ENCODE data around the gene EXOC1L. TPM values are rescaled to one million over a fixed set of nuclear protein-coding genes. Genes with fewer than 3 reads are reported as not detected.

The EXOC1L gene
- total RNA-seq, 1 donor from 2014 or later, result not detected

DNA sequence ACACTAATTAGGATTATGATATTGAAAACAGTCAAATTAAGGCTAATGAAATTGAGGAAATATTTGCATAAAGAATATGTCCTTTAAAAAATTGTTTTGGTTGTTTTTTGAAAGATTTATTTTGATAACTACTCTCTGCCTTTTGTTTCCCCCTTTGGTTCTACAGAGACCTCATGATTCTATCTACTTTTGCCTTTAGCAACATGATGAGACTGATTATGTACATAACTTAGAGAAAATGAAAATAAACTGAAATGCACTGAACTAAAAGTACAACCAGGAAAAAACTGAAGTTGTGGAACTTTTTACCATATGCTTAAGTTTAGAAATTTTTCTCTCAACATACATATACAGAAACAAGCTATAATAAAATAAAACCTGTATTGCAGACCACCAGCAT is 55.2 kb downstream of the EXOC1L start:
- no peak for DNase-seq (ENCODE audit: low spot score, unreplicated experiment)
- H3K36me3 Mint-ChIP-seq (ENCODE audit: insufficient read depth), result peaks cover 17% of the 10 kb centered on the region
- no peak overlapping the region for H3K4me3 Mint-ChIP-seq (ENCODE audit: low read depth)
- no peaks in the 10 kb centered on the region for H3K27me3 Mint-ChIP-seq
- no peak overlapping the region for H3K27ac Mint-ChIP-seq
- TF ChIP-seq CTCF (IDR thresholded peaks at IDR 0.05; ENCODE audit: unreplicated experiment), result no peak
- H3K9me3 Mint-ChIP-seq (ENCODE audit: low read depth), result no peaks in the 10 kb centered on the region
- no peaks in the 10 kb centered on the region for H3K4me1 Mint-ChIP-seq (ENCODE audit: low read depth)

DNA sequence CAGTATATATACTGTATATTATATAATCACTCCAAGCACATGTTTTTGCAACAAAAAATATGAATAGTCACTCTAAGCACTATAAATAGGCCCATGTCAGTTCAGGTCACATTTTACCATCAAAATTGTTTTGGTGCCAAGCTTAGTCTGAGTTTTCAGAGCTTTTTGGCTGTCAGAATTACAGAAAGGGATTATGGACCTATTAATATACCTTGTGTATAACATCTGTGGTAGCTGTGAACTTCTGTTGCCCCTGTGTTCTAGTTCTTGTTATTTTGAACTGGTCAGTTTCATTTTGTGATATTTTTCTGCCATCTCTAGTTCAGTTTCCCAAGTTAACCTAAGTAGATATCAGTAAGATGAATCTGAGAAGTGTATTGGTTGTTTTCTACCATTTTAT is 56.8 kb downstream of the EXOC1L start:
- Mint-ChIP-seq H3K4me1 (ENCODE audit: low read depth) (no peaks in the 10 kb centered on the region), H3K9me3 (ENCODE audit: low read depth) (peaks cover 6% of the 10 kb centered on the region), H3K27me3 (no peaks in the 10 kb centered on the region), H3K4me3 (ENCODE audit: low read depth) (no peak overlapping the region), H3K36me3 (ENCODE audit: insufficient read depth) (peaks cover 24% of the 10 kb centered on the region), H3K27ac (no peak overlapping the region)
- no peak for TF ChIP-seq CTCF (IDR thresholded peaks at IDR 0.05; ENCODE audit: unreplicated experiment)
- no peak for DNase-seq (ENCODE audit: low spot score, unreplicated experiment)

DNA sequence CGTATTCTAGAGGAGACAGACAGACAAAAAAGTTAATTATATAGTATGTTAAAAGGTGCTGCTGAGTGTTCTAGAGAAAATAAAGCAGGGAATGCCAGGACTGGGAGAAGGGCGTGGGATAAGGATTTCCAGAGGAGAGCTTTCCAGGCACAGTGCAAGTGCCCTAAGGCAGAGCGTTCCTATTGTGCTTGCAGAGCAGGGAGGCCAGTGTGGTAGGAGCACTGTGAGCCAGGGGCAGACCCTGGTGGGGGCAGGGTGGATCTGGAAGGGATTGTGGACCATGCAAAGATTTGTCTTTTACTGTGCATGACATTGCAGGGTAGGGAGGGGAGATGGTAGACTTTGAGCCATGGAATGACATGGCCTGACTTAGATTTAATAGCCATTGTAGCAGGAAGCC is 59.6 kb downstream of the EXOC1L start:
- H3K27ac Mint-ChIP-seq, result peak overlapping the region; percentile 2

DNA sequence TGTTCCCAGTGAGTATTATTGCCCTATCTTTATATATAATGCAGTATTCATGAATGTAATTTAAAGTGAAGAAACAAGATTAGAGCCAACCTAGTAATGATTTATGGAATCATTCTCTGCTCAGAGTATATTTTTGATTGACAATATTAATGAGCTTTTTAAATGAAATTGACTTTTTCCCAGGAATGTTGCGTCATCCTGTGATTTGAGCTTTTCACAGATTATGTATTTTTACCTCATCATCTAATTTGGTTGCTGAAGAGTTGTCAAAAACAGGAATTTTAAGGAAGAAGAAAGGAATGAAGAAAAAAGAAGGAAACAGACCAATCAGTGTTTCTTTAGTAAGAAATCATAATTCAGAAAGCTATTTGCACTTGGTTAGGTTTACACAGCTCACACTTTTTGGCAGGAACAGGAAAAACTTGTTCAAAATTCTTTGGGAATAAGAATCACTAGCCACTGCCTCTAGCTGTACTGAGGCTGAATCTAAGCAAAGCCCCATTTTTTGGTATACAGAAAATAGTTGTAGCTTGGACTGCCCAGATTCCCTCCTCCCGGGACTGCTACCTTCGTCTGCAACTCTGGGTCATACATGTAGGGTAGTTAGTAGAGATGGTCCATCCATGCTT is 61.2 kb downstream of the EXOC1L start:
- Mint-ChIP-seq H3K4me3 (ENCODE audit: low read depth) (no peak overlapping the region), H3K27ac (no peak overlapping the region), H3K4me1 (ENCODE audit: low read depth) (no peaks in the 10 kb centered on the region), H3K27me3 (no peaks in the 10 kb centered on the region), H3K9me3 (ENCODE audit: low read depth) (peaks cover 9% of the 10 kb centered on the region), H3K36me3 (ENCODE audit: insufficient read depth) (peaks cover 29% of the 10 kb centered on the region)
- no peak for TF ChIP-seq CTCF (IDR thresholded peaks at IDR 0.05; ENCODE audit: unreplicated experiment)
- no peak for DNase-seq (ENCODE audit: low spot score, unreplicated experiment)

More for the DNA sequence above, 59.6 kb downstream of the EXOC1L start:
- Mint-ChIP-seq H3K36me3 (ENCODE audit: insufficient read depth) (peaks cover 30% of the 10 kb centered on the region), H3K9me3 (ENCODE audit: low read depth) (peaks cover 9% of the 10 kb centered on the region), H3K4me1 (ENCODE audit: low read depth) (no peaks in the 10 kb centered on the region), H3K27me3 (no peaks in the 10 kb centered on the region), H3K4me3 (ENCODE audit: low read depth) (no peak overlapping the region)
- no peak for TF ChIP-seq CTCF (IDR thresholded peaks at IDR 0.05; ENCODE audit: unreplicated experiment)
- DNase-seq (ENCODE audit: low spot score, unreplicated experiment), result no peak

DNA sequence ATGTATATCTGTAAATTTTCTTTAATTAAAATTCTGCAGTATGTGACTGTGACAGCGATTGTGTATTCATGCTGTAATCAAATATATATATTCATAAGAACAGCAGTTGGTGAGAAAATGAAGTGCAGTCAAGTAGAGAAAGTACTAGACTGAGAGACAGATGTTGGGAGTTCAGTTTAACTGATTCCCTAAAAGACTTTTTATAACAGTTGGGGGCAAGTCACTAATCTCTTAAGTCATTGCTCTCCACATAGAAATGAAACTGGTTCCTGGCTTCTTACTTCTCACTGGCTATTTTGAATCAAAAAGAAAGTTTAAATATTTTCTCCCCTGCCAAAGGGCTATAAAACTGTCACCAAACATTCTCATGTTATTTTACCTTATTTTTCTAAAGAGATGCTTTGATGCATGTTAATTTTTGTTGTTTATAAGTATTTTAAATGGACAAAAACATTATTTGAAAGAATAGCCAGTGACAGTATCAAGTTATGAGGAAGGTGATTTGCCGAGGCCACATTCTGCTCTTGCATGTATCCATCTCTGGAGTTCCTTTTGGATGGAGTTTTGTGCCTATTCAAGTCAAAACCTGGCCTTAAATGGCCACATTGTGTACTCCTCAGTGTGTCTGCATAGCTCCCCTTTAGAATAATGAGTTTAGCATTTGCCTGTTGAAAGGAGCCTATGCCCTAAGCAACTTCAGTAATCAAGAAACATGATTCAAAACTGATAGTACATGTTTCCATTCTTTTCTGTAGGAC is 64.7 kb downstream of the EXOC1L start:
- Mint-ChIP-seq H3K27me3 (no peaks in the 10 kb centered on the region), H3K9me3 (ENCODE audit: low read depth) (peaks cover 9% of the 10 kb centered on the region), H3K27ac (peak overlapping the region; percentile 49), H3K4me3 (ENCODE audit: low read depth) (no peak overlapping the region), H3K4me1 (ENCODE audit: low read depth) (no peaks in the 10 kb centered on the region), H3K36me3 (ENCODE audit: insufficient read depth) (peaks cover 20% of the 10 kb centered on the region)
- no peak for TF ChIP-seq CTCF (IDR thresholded peaks at IDR 0.05; ENCODE audit: unreplicated experiment)
- no peak for DNase-seq (ENCODE audit: low spot score, unreplicated experiment)

Measured in progenitor cell of endocrine pancreas (in vitro differentiated cells).